Hepatocyte (in vitro differentiated cells): ENCODE measurements around the gene TMEM184C. TPM values are rescaled to one million over a fixed set of nuclear protein-coding genes. Genes with fewer than 3 reads are reported as not detected.

Source experiments
- DNase-seq: peaks from one replicate; pipeline ENCODE4 v3.0.0-alpha.2; 2016; ENCODE audit warnings: low spot score
- H2AFZ ChIP-seq: fragments of 200-600 bp; sonication (generic); 2 replicates; pipeline ENCODE4 v1.6.0; 2016; ENCODE audit warnings: antibody characterized with exemption, mild to moderate bottlenecking
- H3K27ac ChIP-seq: fragments of 200-600 bp; sonication (generic); 2 replicates; pipeline ENCODE4 v1.5.1; 2016; ENCODE audit warnings: mild to moderate bottlenecking
- H3K27me3 ChIP-seq: fragments of 200-600 bp; sonication (generic); 2 replicates; pipeline ENCODE4 v1.6.1; 2016
- H3K36me3 ChIP-seq: fragments of 200-600 bp; sonication (generic); replicated peaks from 2 replicates; pipeline ENCODE4 v1.5.1; 2016; ENCODE audit warnings: low read depth; ENCODE audit not compliant: insufficient read depth
- H3K4me1 ChIP-seq: fragments of 200-600 bp; sonication (generic); 2 replicates; pipeline ENCODE4 v1.5.1; 2016; ENCODE audit warnings: mild to moderate bottlenecking, moderate library complexity; ENCODE audit not compliant: insufficient read depth
- H3K4me2 ChIP-seq: fragments of 200-600 bp; sonication (generic); 2 replicates; pipeline ENCODE4 v1.6.0; 2016
- H3K4me3 ChIP-seq: fragments of 200-600 bp; sonication (generic); 2 replicates; pipeline ENCODE4 v1.5.1; 2016; ENCODE audit warnings: mild to moderate bottlenecking
- H3K79me2 ChIP-seq: fragments of 200-600 bp; sonication (generic); 2 replicates; pipeline ENCODE4 v1.6.0; 2017; ENCODE audit warnings: mild to moderate bottlenecking
- H3K9me2 ChIP-seq: fragments of 200-600 bp; sonication (generic); replicated peaks from 2 replicates; pipeline ENCODE4 v1.6.0; 2017; ENCODE audit warnings: mild to moderate bottlenecking; ENCODE audit not compliant: insufficient read depth
- H3K9me3 ChIP-seq: fragments of 200-600 bp; sonication (generic); 2 replicates; pipeline ENCODE4 v1.5.1; 2016; ENCODE audit warnings: low read depth, mild to moderate bottlenecking
- H4K20me1 ChIP-seq: fragments of 200-600 bp; sonication (generic); 2 replicates; pipeline ENCODE4 v1.6.0; 2016; ENCODE audit warnings: mild to moderate bottlenecking; ENCODE audit not compliant: insufficient read depth, poor library complexity, severe bottlenecking
- EZH2 ChIP-seq: fragments of 200-600 bp; sonication (generic); IDR thresholded peaks from 2 replicates; pipeline ENCODE4 v1.6.1; 2016; ENCODE audit warnings: antibody characterized with exemption, mild to moderate bottlenecking, borderline replicate concordance
- EZH2phosphoT487 ChIP-seq: fragments of 200-600 bp; sonication (generic); IDR thresholded peaks from one replicate; pipeline ENCODE4 v1.6.1; 2018; ENCODE audit warnings: antibody characterized with exemption, mild to moderate bottlenecking, low read depth, moderate library complexity; ENCODE audit not compliant: unreplicated experiment, severe bottlenecking
- WGBS: methylation state at CpG from one replicate; pipeline ENCODE4 v1.1.6; 2016; ENCODE audit warnings: low lambda C conversion rate; ENCODE audit errors: missing lambda C conversion rate; 5-methylcytosine and 5-hydroxymethylcytosine counted together
- polyA plus RNA-seq: library from polyadenylated mRNA; unstranded; fragments of >200 nt; fragmentation: Nextera tagmentation; extraction: Ambion mirVana; gene quantifications from 2 replicates; pipeline ENCODE4 v1.2.1, GENCODE V29; 2016
- total RNA-seq: library from RNA; depleted of rRNA; stranded (reverse); fragments of >200 nt; gene quantifications from 2 replicates; pipeline ENCODE4 v1.2.3, GENCODE V29; 2014
- TF ChIP-seq, protein P1 (sequence below): fragments of 200-600 bp; sonication (generic); IDR thresholded peaks from 2 replicates; pipeline ENCODE4 v1.5.1; 2016; ENCODE audit warnings: antibody characterized with exemption, mild to moderate bottlenecking; ENCODE audit not compliant: poor library complexity

TMEM184C gene
- total and polyA plus RNA-seq, 2 experiments from 2014 or later = 43.0 to 43.9 TPM

DNA sequence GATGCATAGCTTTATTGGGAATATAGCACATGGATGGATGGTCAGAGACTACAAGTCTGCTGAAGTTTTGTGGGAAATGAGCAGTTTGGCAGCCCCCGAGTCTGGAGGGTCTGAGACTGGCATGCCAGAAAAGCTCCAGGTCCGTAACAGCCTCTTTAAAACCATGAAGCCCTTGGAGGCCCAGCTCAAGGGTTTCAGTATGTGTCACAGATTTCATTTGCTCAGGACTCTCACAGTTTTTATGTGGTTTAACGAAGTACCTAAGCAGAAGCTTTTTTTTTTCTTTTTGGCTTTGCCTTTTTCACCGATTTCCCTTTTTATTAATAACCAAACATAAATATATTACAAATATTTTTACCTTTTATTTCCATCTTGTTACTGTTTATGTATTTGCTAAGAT lies 30.6 kb upstream of the TMEM184C start:
- TF ChIP-seq EZH2 (no peak), EZH2phosphoT487 (no peak)
- Histone ChIP-seq H3K27ac (peak overlapping the region; percentile 72), H3K36me3 (no peaks in the 10 kb centered on the region), H3K4me1 (no peaks in the 10 kb centered on the region), H3K4me3 (no peak overlapping the region), H4K20me1 (no peaks in the 10 kb centered on the region), H2AFZ (no peak overlapping the region), H3K79me2 (no peaks in the 10 kb centered on the region), H3K9me3 (no peaks in the 10 kb centered on the region), H3K9me2 (no peaks in the 10 kb centered on the region), H3K4me2 (no peak overlapping the region), H3K27me3 (no peaks in the 10 kb centered on the region)
- DNase-seq = no peak
- 54% methylated on average over 4 of the region's 4 CpGs for WGBS

DNA sequence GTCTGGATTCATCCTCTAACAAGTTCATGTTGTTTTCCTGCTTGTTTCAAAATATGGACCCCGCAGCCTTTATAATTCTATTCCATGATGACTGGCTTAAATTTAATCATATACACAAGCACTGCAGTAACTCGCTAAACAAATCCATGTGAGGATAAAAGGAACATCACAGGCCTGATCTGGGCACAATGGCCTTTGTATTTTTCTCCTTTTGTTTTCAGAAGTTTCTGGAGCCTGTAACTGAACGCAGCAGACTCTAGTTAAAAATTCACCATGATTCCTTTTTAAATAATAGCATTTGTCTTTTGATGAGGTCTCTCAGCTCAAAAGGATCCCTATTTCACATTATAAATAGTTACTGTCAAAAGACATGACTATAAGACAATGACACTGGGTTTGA lies 30.2 kb upstream of the TMEM184C start:
- no peaks in the 10 kb centered on the region for H3K27me3 ChIP-seq
- no peaks in the 10 kb centered on the region for H3K4me1 ChIP-seq
- 58% methylated on average over 3 of the region's 3 CpGs for WGBS

DNA sequence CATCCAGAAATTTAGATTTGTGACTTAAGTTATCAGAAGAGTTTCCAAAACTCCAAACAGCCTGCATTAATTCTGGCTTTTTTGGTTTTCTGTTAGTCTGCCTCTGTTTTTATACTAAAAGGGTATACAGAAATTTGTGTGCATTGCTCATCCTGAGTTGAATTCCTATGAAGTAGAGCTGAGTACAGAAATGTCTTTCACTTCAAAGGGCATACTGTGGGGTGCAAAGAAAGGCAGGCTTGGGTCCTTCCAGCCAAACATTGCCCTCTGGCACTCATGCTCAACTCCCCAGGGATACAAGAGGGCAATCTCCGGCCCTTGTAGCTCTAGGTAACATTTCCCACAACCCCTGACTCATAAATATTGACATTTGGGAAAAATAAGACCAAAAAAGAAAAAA lies 27.6 kb upstream of the TMEM184C start:
- no peaks in the 10 kb centered on the region for H3K9me2 ChIP-seq
- no peaks in the 10 kb centered on the region for H3K27me3 ChIP-seq
- no peak overlapping the region for H2AFZ ChIP-seq
- H3K27ac ChIP-seq = peak overlapping the region; percentile 36
- H3K4me2 ChIP-seq = peak overlapping the region; percentile 3
- no peak for DNase-seq
- 43% methylated on average over 1 of the region's 1 CpG for WGBS
- H3K36me3 ChIP-seq = no peaks in the 10 kb centered on the region
- H3K4me3 ChIP-seq = no peak overlapping the region
- no peaks in the 10 kb centered on the region for H3K9me3 ChIP-seq
- H3K79me2 ChIP-seq = no peaks in the 10 kb centered on the region
- H4K20me1 ChIP-seq = no peaks in the 10 kb centered on the region
- TF ChIP-seq, protein P1, sequence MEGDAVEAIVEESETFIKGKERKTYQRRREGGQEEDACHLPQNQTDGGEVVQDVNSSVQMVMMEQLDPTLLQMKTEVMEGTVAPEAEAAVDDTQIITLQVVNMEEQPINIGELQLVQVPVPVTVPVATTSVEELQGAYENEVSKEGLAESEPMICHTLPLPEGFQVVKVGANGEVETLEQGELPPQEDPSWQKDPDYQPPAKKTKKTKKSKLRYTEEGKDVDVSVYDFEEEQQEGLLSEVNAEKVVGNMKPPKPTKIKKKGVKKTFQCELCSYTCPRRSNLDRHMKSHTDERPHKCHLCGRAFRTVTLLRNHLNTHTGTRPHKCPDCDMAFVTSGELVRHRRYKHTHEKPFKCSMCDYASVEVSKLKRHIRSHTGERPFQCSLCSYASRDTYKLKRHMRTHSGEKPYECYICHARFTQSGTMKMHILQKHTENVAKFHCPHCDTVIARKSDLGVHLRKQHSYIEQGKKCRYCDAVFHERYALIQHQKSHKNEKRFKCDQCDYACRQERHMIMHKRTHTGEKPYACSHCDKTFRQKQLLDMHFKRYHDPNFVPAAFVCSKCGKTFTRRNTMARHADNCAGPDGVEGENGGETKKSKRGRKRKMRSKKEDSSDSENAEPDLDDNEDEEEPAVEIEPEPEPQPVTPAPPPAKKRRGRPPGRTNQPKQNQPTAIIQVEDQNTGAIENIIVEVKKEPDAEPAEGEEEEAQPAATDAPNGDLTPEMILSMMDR = no peak
- no peak for TF ChIP-seq EZH2phosphoT487
- no peak for TF ChIP-seq EZH2
- H3K4me1 ChIP-seq = no peaks in the 10 kb centered on the region

More for the DNA sequence above, 30.2 kb upstream of the TMEM184C start:
- Histone ChIP-seq H3K79me2 (no peaks in the 10 kb centered on the region), H3K9me3 (no peaks in the 10 kb centered on the region), H3K36me3 (no peaks in the 10 kb centered on the region), H2AFZ (no peak overlapping the region), H3K4me3 (no peak overlapping the region), H3K9me2 (no peaks in the 10 kb centered on the region), H3K4me2 (no peak overlapping the region), H4K20me1 (no peaks in the 10 kb centered on the region), H3K27ac (peak overlapping the region; percentile 72)
- TF ChIP-seq, protein P1 = no peak
- no peak for TF ChIP-seq EZH2
- no peak for TF ChIP-seq EZH2phosphoT487
- DNase-seq = no peak

DNA sequence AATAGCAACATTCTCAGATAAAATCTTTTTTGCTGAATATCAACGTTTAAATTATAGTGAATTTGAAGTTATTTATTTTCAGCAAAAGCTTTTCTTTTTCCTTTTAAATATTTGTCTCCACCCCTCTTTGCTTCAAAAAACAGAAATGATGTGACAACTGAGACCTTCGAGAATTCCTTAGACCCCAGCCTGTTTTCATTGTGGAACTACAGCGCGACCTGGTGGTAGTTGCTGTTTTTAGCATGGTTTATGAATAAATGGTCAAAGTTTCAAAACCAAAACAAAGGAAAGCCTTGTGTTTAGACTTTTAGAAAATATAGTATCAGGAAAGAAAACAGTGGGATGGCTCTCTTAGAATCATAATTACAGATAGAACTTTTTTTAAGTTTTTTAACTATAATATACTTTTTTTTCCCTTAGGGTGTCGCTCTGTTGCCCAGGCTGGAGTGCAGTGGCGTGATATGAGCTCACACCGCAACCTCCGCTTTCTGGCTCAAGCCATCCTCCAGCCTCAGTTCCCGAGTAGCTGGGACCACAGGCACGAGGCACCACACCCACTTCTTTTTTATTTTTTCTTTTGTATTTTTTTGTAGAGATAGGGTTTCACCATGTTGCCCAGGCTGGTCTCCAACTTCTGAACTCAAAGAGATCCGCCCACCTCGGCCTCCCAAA lies 26.8 kb upstream of the TMEM184C start:
- no peaks in the 10 kb centered on the region for H4K20me1 ChIP-seq
- H3K4me2 ChIP-seq = peak overlapping the region; percentile 3
- 46% methylated on average over 12 of the region's 12 CpGs for WGBS
- H3K4me3 ChIP-seq = no peak overlapping the region
- H3K79me2 ChIP-seq = no peaks in the 10 kb centered on the region
- no peak overlapping the region for H3K27ac ChIP-seq
- no peaks in the 10 kb centered on the region for H3K36me3 ChIP-seq
- no peaks in the 10 kb centered on the region for H3K27me3 ChIP-seq
- TF ChIP-seq EZH2phosphoT487 = no peak
- TF ChIP-seq, protein P1 = peak; percentile 89
- TF ChIP-seq EZH2 = no peak
- H3K9me2 ChIP-seq = no peaks in the 10 kb centered on the region
- DNase-seq = peak; percentile 78
- no peak overlapping the region for H2AFZ ChIP-seq
- no peaks in the 10 kb centered on the region for H3K9me3 ChIP-seq
- H3K4me1 ChIP-seq = no peaks in the 10 kb centered on the region
